C4-2B (cell line): ENCODE results near the gene CLCF1.

ENCODE experiments used
- CTCF ChIP-seq: fragments of 450-650 bp; conservative IDR thresholded peaks from 2 replicates; pipeline ENCODE4 v1.5.1; 2017; ENCODE audit warnings: mild to moderate bottlenecking
- ZFX ChIP-seq: fragments of 450-650 bp; IDR thresholded peaks from 2 replicates; pipeline ENCODE4 v1.6.1; 2017

GRCh38 chr11:67400942-67401494, 27.6 kb upstream of the CLCF1 start:
- TF ChIP-seq CTCF (no peak), ZFX (peak; percentile 36; the same call in 1 of the 2 replicates)
